ENCODE results near the gene DCUN1D1.
"Not testable (repeated sequence)": the region's sequence is repeated elsewhere in the genome, so short reads cannot be mapped to it uniquely, and the experiment has no call there.

The DCUN1D1 gene

DNA sequence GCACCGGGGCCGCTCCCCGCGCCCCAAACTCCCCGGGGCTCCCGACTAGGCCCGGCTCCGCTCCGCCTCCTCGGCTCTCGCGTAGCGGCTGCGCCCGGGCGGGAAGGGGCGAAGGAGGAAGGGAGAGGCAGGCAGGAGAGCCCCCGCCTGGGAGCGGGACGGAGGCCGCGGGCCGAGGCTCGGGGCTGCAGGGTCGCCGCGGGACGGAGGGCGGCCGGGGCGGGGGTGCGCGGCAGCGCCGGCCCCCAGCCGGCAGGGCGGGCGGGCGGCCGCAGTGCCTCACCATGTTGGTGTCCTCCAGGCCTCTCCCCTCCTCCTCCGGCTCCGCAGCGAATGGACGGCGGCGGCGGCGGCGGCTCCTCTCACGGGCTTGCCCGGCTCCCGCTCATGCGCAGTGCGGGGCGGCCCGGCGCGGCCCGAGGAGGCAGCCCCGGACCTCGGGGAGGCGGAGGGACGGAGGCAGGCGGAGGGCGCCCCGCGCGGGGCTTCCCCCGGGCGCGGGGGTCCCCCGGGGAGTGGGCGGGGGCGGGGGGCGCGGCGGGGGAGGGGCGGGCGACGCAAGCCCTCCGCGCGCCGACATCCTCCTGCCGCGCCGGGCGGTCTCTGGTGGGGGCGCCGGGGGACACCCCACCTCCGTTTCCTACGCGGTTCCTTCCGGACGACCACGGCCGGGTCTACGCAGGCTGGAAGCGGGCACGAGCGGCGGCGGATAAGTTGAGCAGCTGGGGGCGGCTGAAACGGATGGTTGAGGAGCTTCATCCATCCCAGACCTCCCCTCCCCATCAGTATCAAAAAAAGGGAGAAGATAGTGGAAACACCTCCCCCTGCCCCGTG is at the start of gene DCUN1D1:
Gene DCUN1D1 (minus strand): TSS at position 335 of the 834 bp plus-strand sequence. CDS start 49 bp downstream, at position 286.
- DNase-seq: peak; percentile 64

DNA sequence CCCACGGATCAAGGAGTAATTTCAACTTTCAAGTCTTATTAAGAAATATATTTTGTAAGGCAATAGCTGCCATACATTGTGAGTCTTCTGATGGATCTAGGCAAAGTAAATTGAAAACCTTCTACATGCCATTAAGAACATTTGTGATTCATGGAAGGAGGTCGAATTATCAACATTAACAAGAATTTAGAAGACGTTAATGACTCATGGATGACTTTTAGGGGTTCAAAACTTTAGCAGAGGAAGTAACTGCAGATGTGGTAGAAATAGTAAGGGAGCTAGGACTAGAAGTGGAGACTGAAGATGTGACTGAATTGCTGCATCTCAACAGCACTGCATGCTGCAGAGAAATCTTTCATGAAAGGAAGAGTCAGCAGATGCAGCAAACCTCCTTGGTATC is 48.1 kb upstream of the DCUN1D1 start:
- DNase-seq: no peak

DNA sequence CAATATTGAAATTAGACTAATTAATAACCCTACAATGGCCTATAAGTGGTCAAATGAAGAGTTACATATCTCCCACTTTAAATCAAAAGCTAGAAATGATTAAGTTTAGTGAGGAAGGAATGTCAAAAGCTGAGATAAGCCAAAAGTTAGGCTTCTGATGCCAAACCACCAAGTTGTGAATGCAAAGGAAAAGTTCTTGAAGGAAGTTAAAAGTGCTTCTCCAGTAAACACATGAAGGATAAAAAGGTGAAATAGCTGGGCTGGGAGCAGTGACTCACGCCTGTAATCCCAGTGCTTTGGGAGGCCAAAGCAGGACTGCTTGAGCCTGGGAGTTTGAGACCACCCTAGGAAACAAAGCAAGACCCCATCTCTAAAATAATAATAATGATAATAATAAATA is 46.9 kb upstream of the DCUN1D1 start:
- no peak for DNase-seq

DNA sequence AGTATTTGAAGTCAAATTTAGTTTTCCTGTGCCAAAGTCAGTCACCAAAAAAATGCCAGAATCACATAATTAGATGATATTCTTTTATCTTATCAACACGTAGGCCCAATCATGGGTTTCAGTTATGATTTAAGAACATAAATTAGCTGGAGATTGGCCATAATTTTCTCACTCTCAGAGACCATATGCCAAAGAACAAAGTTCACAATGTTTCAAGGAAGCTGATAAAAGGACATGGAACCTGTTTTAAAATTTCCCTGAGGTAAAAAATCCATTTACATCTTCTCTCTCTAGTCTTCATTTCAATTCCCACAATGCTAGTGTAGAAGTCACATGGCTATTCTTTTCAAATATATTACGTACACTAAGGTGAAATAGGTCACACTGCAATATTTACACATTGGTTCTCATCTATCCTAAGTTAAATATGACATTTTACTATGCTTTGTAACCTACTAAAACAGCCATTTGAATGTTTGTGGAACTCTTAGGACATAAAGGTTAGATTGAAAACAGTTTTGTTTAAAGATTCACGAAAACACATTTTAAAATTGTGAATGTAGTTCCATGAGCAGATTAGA is 42.7 kb upstream of the DCUN1D1 start:
- no peak for DNase-seq

DNA sequence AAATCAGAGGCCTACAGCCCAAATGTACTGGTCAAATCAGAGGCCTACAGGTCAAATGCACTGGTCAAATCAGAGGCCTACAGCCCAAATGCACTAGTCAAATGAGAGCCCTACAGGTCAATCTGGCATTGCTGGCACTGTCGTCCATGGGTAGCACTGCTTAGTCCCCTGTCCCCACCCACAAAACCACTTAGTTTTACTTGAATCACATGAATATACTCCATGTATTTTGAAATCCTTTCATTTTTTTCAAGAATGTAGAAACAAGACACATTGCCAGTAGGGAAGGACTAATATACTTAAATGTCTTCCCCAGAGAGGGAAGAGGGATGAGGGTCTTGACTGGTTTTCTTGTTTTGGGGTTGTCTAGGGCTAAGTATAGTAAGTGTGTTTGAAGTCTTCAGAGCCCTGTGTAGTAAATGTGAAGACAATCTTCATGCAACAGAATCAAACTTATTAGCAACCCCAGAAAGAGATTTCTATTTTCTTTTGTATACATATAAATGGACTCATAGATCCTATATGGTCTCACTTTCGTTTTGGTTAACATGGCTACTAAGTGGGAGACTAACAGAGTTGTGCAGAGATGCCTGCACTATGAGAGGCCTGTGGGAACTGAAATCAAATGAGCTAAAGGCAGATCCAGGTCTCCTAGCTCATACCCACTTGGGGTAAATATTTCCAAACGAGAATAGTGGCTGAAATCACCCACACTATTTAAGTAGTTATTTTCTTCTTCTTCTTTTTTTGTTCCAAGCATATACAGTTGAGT is 38.3 kb upstream of the DCUN1D1 start:
- no peak for DNase-seq

DNA sequence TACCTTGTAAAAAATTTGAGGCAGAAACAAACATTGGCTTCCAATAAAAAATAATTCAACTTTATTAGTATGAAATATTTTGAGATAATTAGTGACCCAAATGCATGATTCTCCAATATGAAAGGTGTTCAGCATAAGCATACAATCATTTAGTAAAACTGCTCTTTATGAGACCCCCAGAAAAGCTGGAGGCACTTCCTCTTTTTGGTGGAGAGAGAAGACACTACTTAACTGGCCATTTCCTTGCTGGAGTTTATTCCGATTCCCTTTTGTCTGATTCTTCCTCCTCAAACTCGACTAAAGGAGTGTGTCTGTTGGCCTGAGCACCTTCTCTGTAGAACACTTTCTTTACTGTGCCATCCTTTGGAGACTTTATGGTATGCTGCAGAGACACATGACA is 34.8 kb upstream of the DCUN1D1 start:
- DNase-seq: no peak

DNA sequence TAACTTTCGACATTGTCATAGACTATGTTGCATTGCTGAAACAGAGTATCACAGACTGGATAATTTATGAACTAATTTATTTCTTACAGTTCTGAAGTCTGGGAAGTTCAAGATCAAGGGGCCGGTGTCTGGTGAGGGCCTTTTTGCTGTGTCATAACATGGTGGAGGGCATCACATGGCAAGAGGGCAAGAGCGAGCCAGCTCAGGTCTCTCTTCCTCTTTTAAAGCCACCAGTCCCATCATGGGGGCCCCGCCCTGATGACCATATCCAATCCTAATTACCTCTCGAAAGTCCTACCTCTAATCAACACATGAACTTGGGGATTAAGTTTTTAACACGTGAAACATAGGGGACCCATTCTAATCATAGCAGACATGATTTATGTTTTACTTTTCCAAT is 33.5 kb upstream of the DCUN1D1 start:
- no peak for DNase-seq

DNA sequence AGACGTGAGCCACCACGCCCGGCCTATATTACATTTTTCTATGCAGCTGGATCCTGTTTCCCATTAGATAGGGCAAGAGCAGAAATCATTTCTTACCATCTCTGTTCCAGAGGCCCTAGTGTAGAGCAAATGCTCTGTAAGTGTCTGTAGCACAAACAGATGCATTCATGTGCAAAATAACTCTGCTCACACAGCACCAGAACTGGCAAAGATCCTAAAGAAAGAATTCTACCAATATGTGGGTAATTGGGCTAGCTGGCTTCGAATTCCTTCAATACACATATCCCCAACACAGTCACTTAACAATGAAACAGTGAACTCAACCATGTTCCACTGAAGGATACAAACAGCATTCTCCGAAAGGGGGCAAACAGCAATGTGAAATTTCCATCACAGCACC is 32.7 kb upstream of the DCUN1D1 start:
- no peak for DNase-seq

DNA sequence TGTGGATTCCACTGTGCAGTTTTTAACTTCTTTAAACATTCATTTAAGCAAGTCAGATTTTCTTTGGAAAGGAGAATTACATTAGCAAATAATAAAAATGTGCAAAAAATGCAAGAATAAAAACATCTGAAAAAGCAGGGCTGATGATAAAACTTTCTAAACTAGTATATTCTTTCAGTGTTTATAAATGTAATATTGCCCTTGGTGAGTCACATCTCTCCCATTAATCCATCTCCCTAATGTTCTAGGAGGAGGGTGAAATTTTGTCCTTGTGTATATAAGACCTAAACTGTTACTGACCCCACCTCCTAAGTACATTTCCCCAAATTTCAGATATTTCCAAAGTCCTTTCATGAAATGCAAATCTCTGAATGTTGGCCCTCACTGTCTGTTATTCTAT is 28.5 kb upstream of the DCUN1D1 start:
- no peak for DNase-seq

DNA sequence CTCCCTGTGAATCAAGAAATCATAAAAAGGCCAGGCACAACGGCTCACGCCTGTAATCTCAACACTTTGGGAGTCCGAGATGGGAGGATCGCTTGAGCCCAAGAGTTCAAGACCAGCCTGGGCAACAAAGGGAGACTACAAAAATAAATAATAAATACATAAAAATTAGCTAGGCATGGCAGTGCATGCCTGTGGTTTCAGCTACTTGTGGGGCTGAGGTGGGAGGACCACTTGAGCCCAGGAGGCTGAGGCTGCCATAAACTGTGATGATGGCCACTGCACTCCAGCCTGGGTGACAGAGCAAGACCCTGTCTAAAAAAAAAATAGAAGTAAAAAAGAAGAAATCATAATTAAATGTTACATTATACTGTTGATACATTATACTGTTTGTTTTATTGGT is 28.0 kb upstream of the DCUN1D1 start:
- DNase-seq: no peak

DNA sequence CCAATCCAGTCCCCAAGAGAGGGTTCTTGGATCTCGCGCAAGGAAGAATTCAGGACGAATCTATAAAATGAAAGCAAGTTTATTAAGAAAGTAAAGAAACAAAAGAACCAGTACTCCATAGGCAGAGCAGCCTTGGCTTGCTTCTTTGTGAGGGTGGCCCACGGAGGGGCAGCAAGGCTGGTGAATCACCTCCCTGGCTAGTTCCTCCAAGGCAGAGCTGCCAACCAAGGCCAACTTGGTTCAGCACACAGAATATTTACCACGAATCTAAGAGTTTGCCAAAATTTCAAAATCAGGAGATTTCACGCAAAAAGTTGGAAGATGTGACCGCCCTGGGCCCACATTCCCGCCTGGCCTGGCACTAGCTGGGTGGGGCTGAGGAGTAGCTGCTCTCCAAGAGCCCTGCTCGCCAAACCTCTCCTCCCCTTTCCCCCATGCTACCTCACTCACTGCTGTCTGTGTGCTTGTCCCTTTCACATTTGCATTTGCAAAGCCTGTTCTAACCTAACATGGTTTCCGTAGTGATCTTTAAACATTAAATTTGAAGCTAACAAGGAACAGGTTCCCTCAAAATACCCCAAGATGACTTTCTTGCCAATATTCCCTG is 26.2 kb upstream of the DCUN1D1 start:
- DNase-seq: no peak

DNA sequence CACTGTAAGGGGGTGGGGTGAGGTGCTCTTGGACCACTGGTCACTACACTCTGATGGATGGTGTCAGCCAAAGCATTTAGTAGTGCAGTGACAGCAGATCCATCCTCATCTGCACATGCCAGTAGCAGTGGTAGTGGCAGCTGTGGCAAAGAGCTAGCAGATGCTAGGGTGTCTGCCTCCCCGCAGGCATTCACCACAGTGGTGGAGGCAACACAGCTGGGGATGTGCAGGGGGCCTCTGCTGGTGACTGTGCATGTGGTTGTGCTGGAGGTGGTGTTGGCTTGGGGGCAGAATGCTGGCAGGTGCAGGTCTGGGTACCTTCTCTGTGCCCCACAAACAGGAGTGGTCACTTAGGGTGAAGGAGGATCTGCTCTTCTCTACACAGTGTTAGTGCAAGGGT is 19.4 kb upstream of the DCUN1D1 start:
- no peak for DNase-seq

DNA sequence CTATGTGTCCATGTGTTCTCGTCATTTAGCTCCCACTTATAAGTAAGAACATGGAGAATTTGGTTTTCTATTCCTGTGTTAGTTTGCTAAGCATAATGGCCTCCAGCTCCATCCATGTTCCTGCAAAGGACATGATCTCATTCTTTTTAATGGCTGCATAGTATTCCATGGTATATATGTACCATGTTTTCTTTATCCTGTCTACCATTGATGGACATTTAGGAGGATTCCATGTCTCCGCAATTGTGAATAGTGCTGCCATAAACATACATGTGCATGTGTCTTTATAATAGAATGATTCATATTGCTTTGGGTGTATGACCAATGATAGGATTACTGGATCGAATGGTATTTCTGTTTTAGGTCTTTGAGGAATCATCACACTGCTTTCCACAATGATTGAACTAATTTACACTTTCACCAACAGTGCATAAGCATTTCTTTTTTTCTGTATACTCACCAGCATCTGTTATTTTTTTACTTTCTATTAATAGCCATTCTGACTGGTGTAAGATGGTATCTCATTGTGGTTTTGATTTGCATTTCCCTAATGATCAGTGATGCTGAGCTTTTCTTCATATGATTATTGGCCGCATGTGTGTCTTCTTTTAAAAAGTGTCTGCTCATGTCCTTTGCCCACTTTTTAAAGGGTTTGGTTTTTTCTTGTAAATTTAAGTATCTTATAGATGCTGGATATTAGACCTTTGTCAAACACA is 13.3 kb upstream of the DCUN1D1 start:
- DNase-seq: not testable (repeated sequence)

DNA sequence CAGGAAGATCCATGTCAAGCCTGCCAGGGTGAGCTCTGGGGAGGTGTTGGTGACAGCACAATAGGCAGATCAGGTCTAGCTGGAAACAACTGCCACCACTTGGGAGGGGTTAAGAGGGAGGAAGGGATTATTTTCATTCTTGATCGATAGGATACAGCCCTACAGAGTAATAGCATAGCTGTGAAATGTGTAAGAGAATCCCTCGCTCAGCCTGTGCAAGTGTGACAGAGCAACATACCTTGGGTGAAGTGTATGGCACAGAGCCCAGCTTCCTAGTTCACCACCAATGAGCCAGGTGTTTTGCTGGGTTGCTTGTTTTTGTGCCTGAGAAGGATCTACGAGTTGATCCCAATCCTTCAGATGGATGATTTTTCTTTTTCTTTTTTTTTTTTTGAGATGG is 9.2 kb upstream of the DCUN1D1 start:
- peak; percentile 64 for DNase-seq

DNA sequence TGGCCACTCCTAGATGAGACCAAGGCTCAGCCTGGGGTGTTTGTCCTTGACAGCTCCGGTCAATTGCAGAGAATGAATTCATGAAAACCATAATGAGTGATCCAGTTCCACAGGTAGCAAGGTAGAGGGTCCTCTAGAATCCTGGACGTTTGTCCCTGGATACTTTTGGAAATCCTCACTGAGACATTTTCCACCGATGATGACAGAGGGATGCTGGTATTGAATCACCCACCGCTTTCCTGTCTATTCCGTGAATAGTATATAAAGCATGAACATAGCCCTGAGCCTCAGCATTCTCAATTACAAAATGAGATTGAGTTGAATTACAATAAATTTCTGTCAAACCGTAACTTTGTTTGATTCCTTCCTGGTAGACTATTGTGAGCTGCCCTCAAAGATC is 5.7 kb upstream of the DCUN1D1 start:
- no peak for DNase-seq

DNA sequence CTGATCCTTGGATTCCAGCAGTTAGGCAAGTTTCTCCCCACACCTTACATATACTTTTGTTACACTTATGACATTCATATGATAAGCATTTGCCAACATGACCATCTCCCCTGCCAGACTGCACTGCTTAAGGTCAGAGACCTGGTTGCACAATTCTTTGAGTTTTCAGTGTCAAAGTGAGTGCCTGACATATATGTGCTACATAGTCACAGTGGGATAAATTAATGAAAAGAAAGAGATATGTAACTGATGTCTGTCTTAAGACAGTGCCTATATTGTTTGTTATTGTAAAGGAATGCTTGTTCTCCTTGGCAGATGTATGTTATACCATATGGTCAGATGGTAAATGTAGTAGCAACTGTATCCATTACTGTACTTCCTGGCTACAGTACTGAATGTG is 3.5 kb upstream of the DCUN1D1 start:
- no peak for DNase-seq

DNA sequence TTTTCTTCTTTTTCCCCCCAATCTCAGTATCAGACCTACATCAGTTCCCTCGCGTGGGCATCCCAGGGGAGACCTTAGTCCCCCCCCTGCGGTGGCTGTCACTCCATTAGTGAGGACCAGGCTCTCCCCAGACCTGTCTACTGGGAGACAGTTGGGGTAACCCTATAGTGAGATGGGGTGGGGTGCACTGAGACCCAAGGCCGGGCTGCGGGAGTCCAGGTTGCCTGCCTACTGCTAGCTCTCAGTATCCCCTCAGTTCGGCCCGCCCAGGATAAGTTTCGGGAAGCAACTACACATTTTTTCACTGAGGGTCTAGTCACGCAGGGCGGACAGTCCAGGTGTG is 671 bp upstream of the DCUN1D1 start:
- DNase-seq: no peak

DNA sequence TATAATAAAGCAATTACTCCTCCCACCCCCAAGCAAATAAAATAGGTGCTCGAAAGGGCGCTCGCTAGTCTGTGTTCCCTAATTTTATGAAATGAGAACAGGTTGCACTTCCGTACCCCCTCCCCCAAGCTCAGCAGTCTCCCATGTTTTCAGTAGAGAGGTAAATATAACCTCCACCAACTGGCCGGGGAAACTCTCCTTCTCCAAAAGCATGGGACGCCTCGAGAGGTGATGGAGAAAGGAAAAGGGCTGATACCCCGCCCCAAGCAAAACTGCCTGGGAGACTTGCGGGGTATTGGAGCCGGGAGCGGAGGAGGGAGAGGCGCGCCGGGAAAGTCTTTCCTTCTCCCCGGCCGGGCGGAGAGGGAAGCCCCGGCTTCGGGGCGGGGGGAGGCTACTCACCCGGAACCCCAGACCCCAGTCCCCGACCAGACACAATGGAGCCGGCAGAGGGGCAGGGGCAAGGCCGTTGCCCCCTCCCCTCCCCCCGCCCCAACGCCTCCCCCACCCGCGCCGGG is 605 bp downstream of the DCUN1D1 start:
- peak; percentile 54 for DNase-seq

DNA sequence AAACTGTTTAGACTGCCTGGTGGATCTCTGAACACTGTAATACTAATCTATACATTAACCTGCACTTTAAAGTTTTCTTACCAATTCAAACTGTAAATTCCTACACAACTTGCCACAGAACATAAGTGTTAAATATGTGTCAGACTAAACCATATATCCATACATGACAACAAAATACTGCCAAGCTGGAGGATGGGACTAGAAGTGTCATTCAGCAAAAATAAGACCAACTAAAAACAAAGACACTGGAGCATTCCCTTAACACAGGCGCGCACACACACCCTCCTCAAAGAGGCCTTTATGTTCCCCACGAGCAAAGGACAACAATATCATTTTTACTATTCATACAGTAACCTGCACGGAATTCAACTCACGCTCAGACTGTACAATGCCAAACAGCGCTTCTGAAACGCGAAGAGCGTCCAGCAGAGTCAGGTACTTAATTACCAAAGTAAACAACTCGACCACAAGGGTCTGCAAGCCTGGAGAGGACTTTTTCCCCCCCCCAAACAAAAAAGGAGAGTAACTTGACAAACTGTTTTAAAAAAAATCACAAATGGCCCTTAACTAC is 1.1 kb downstream of the DCUN1D1 start:
- peak; percentile 54 for DNase-seq

DNA sequence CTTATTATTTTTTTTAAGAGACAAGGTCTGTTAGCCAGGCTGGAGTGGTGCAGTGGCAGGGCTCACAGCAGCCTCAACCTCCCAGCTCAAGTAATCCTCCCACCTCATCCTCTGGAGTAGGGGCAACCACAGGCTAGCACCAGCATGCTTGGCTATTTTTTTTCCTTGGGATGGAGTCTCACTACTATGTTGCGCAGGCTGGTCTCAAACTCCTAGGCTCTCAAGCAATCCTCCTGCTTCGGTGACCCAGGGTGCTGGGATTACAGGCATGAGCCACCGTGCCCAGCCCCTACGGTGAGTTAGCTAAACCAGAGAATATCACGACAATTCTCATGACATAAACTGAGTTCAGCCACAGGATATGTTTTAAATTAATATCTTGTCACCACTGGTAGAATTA is 2.0 kb downstream of the DCUN1D1 start:
- DNase-seq: no peak

DNA sequence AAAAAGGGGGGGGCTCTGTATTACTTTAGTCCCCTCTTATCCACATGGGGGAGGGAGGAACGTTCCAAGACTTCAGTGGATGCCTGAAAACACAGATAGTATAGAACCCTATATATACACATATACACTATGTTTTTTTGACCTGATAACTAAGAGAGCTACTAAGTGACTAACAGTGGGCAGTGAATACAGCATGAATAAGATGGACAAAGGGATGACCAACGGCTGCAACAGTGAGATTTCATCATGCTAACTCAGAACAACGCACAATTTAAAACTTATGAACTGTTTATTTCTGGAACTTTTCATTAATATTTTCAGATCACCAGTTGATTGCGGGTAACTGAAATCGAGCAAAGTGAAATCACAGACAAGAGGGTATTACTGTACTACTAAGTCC is 7.3 kb downstream of the DCUN1D1 start:
- no peak for DNase-seq

DNA sequence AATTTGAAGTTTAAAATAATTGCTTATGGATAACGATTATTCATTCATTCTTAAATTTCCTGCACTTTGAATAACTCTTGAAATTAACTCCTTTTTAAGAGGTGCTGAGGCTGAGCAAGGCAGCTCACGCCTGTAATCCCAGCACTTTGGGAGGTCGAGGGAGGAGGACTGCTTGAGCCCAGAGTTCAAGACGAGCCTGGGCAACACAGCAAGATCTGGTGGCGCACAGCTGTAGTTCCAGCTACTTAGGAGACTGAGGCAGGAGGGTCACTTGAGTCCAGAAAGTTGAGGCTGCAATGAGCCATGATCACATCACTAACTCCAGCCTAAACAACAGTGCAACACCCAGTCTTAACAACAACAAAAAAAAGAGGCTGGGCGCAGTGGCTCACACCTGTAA is 8.0 kb downstream of the DCUN1D1 start:
- DNase-seq: no peak
